ENCODE measurements around the gene BICRAL. TPM values are rescaled to one million over a fixed set of nuclear protein-coding genes. Genes with fewer than 3 reads are reported as not detected.

Gene BICRAL
- total and polyA plus RNA-seq, 9 of the 15 experiments (the other 6 are each of a cell fraction or from before 2014, with no cell fraction given): 1.2 to 11.9 (median 5.6) TPM

DNA sequence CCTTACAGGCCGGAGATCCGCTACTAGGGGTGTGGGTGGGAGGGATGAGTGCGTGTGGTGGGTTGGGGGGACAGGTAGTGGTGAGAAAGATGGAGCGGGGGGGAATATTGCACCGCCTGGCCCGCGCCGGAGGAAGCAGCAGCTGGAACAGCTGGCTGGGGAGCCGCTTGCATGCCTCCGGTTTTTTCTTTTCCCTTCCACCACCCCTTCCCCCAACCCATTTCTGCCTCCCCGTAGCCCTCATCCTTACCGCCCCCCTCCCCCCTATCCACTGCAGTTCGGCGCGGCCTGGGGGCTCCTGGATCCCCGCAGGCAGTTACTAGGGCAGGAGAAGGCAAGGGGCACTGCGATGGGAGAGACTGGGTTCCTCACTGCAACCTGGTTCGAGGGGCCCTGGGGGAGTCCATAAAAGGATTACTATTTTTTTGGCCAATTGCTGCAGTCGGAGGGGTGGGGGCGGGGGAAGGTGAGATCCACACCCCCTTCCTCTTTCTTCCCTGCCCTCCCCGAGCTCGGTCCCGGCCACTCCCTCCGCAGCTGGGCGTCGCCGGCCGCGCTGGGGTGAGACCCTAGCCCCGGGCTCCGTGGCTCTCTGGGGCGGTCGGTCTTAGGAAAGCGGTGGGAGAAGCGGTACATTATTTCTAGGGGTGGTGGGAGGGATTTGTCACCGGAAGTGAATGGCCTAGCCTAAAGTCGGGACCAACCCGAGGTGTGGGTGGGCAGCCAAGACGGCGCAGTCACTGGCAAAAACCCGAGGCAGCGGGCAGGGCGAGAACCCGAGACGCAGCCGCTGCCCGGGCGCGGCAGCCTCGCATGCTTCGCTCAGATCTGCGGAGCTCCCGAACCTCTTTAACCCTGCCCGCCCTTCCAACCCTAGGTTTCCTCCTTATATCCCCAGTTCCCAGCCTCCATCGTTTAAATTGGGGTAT is 35.1 kb upstream of the BICRAL start (continued):
- TF ChIP-seq RREB1 (CRISPR knock-in tag; IDR thresholded peaks at IDR 0.05) (no peak), HNRNPH1 (optimal IDR thresholded peaks at IDR 0.05; ENCODE audit: low read depth, low read length) (no peak), CBX1 (IDR thresholded peaks at IDR 0.05; ENCODE audit: low read depth) (peak; percentile 77; the same call in 1 of the 2 replicates), MTA3 (IDR thresholded peaks at IDR 0.05; ENCODE audit: borderline replicate concordance) (peak; percentile 77; the same call in 1 of the 2 replicates), SMAD3 (CRISPR knock-in tag; conservative IDR thresholded peaks at IDR 0.05) (no peak), CXXC5 (CRISPR knock-in tag; IDR thresholded peaks at IDR 0.05) (peak; percentile 39), ZNF384 (IDR thresholded peaks at IDR 0.05; ENCODE audit: low read depth, low read length) (peak; percentile 35; the same call in 1 of the 2 replicates), NUFIP1 (IDR thresholded peaks at IDR 0.05; ENCODE audit: partially characterized antibody) (no peak), ZFP1 (CRISPR knock-in tag; IDR thresholded peaks at IDR 0.05) (0 out of 2 replicates have a peak, but pooled peaks have one; percentile 4), IRF9 (tag; IDR thresholded peaks at IDR 0.05) (no peak), E2F6 (IDR thresholded peaks at IDR 0.05; ENCODE audit: borderline replicate concordance in 1 of 2, extremely low read depth in 1 of 2, insufficient read depth in 1 of 2, insufficient read length in 1 of 2, low read depth in 1 of 2, low read length in 1 of 2, poor library complexity in 1 of 2, severe bottlenecking in 1 of 2) (peak in 1 of 2 experiments; percentile 44), PPARD (CRISPR knock-in tag; IDR thresholded peaks at IDR 0.05) (no peak), NFXL1 (CRISPR knock-in tag; IDR thresholded peaks at IDR 0.05) (0 out of 2 replicates have a peak, but pooled peaks have one; percentile 21), PHB (CRISPR knock-in tag; IDR thresholded peaks at IDR 0.05) (peak; percentile 72; the same call in 1 of the 2 replicates), CREM (IDR thresholded peaks at IDR 0.05; ENCODE audit: low read depth) (peak; percentile 53)
- TF ChIP-seq, protein P1, sequence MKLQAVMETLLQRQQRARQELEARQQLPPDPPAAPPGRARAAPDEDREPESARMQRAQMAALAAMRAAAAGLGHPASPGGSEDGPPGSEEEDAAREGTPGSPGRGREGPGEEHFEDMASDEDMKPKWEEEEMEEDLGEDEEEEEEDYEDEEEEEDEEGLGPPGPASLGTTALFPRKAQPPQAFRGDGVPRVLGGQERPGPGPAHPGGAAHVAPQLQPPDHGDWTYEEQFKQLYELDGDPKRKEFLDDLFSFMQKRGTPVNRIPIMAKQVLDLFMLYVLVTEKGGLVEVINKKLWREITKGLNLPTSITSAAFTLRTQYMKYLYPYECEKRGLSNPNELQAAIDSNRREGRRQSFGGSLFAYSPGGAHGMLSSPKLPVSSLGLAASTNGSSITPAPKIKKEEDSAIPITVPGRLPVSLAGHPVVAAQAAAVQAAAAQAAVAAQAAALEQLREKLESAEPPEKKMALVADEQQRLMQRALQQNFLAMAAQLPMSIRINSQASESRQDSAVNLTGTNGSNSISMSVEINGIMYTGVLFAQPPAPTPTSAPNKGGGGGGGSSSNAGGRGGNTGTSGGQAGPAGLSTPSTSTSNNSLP (IDR thresholded peaks at IDR 0.05; ENCODE audit: borderline replicate concordance, low read depth, low read length): no peak

Measured in K562 (cell line).